RWPE2 (cell line): ENCODE measurements around the gene PGAP3.

Source experiments
- ATAC-seq: fragments of 200-7000 bp; cut with Tn5 transposase; 3 replicates; pipeline ENCODE4 v1.9.1; 2021; ENCODE audit warnings: low read depth
- DNase-seq: peaks from one replicate; pipeline ENCODE4 v3.0.0-alpha.2; 2020; ENCODE audit warnings: low spot score
- H3K27ac ChIP-seq: fragments of 450-650 bp; 2 replicates; pipeline ENCODE4 v1.5.1; 2017; ENCODE audit warnings: mild to moderate bottlenecking; ENCODE audit not compliant: poor library complexity, severe bottlenecking
- H3K27me3 ChIP-seq: fragments of 250-450 bp; sonication (Bioruptor Pico); 2 replicates; pipeline ENCODE4 v1.5.1; 2021; ENCODE audit warnings: mild to moderate bottlenecking, moderate library complexity; ENCODE audit not compliant: insufficient read depth, poor library complexity, severe bottlenecking
- H3K36me3 ChIP-seq: fragments of 250-450 bp; sonication (Bioruptor Pico); 2 replicates; pipeline ENCODE4 v1.5.1; 2020; ENCODE audit warnings: low read depth, mild to moderate bottlenecking, moderate library complexity
- H3K4me1 ChIP-seq: fragments of 250-450 bp; sonication (Bioruptor Pico); 2 replicates; pipeline ENCODE4 v1.5.1; 2021; ENCODE audit warnings: mild to moderate bottlenecking, moderate library complexity; ENCODE audit not compliant: insufficient read depth, poor library complexity, severe bottlenecking
- H3K4me3 ChIP-seq: fragments of 250-450 bp; sonication (Bioruptor Pico); 2 replicates; pipeline ENCODE4 v1.5.1; 2021; ENCODE audit warnings: mild to moderate bottlenecking, moderate library complexity; ENCODE audit not compliant: severe bottlenecking
- H3K9me3 ChIP-seq: fragments of 250-450 bp; sonication (Bioruptor Pico); 2 replicates; pipeline ENCODE4 v1.5.1; 2021; ENCODE audit warnings: mild to moderate bottlenecking, moderate library complexity; ENCODE audit not compliant: severe bottlenecking
- CTCF ChIP-seq: fragments of 450-650 bp; IDR thresholded peaks from one replicate; pipeline ENCODE4 v1.5.1; 2017; ENCODE audit warnings: mild to moderate bottlenecking, moderate library complexity; ENCODE audit not compliant: poor library complexity, severe bottlenecking

The PGAP3 gene

GRCh38 chr17:39651923-39652586 lies 35.8 kb downstream of the PGAP3 start:
- TF ChIP-seq CTCF: no peak
- DNase-seq: no peak
- no peak for ATAC-seq

GRCh38 chr17:39650121-39650579 lies 37.7 kb downstream of the PGAP3 start:
- Histone ChIP-seq H3K27me3 (no peaks in the 10 kb centered on the region), H3K27ac (no peak overlapping the region), H3K4me3 (no peak overlapping the region), H3K36me3 (0 out of 2 replicates have a peak, but pooled peaks cover 3% of the 10 kb centered on the region), H3K9me3 (no peaks in the 10 kb centered on the region), H3K4me1 (no peaks in the 10 kb centered on the region)
- ATAC-seq: no peak
- TF ChIP-seq CTCF: no peak
- no peak for DNase-seq

More at GRCh38 chr17:39651923-39652586, 35.8 kb downstream of the PGAP3 start:
- H3K36me3 ChIP-seq: 0 out of 2 replicates have a peak, but pooled peaks cover 3% of the 10 kb centered on the region
- H3K4me3 ChIP-seq: no peak overlapping the region
- no peaks in the 10 kb centered on the region for H3K4me1 ChIP-seq
- H3K27me3 ChIP-seq: no peaks in the 10 kb centered on the region
- H3K9me3 ChIP-seq: no peaks in the 10 kb centered on the region
- H3K27ac ChIP-seq: no peak overlapping the region

- no peak overlapping the region for H3K27ac ChIP-seq
- no peak for ATAC-seq
- H3K4me1 ChIP-seq: no peaks in the 10 kb centered on the region
- no peaks in the 10 kb centered on the region for H3K9me3 ChIP-seq
- TF ChIP-seq CTCF: no peak
- H3K36me3 ChIP-seq: no peaks in the 10 kb centered on the region
- H3K4me3 ChIP-seq: no peak overlapping the region
- no peaks in the 10 kb centered on the region for H3K27me3 ChIP-seq
- no peak for DNase-seq
These were observed 39.1 kb downstream of the PGAP3 start for GRCh38 chr17:39648616-39649366.

GRCh38 chr17:39647256-39647655 lies 40.6 kb downstream of the PGAP3 start:
- no peaks in the 10 kb centered on the region for H3K27me3 ChIP-seq
- no peak for TF ChIP-seq CTCF
- DNase-seq (no peak), ATAC-seq (no peak)
- no peak overlapping the region for H3K27ac ChIP-seq
- H3K4me3 ChIP-seq: no peak overlapping the region
- no peaks in the 10 kb centered on the region for H3K4me1 ChIP-seq
- no peaks in the 10 kb centered on the region for H3K36me3 ChIP-seq
- no peaks in the 10 kb centered on the region for H3K9me3 ChIP-seq
